ENCODE results near the gene RPL15. TPM values are rescaled to one million over a fixed set of nuclear protein-coding genes. Genes with fewer than 3 reads are reported as not detected.
"Not testable (repeated sequence)": the region's sequence is repeated elsewhere in the genome, so short reads cannot be mapped to it uniquely, and the experiment has no call there.

RPL15 gene
- total RNA-seq, result 532 TPM

DNA sequence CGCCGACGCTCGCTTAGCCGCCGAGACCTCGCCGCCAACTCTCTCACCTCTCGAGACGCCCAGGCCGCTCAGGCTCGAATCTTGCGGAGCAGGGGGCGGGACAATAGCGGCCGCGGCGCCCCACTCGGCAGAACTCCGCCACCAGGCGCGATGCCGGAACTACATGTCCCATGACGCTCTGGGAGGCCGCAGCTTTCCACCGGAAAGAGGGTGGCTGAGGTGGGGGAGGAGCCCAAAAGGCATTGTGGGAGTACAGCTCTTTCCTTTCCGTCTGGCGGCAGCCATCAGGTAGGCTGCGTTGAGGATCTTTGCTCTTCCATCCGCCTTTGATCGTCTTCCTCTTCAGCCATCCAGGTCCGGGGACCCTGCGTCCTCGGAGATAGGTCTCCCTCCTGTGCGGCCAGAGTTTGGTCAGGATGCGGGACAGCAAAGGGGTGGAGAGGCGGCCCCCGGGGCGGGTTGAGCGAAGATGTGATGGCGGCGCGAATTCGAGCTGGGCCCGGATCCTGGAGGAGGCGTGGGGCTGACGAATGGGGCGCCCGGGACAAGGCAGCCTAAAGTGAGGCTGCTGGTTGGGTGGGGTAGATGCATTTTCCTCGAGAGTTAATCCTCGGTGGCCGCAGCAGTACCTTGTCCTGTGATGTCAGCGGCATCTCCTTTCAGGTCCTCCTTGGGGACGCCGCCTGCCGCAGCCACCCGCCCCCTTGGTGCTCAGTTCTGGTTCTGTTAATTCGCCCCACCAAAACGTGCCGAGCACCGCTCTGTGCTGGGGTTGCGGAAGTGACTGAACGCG is at the start of gene RPL15, which contains the start of gene NKIRAS1:
Gene RPL15 (plus strand): TSS at position 247 of the 793 bp plus-strand sequence. CDS start 728 bp downstream, outside the sequence.
Gene NKIRAS1 (minus strand): TSS at position 105 of the 793 bp plus-strand sequence. CDS start 6,086 bp downstream, outside the sequence.
- ATAC-seq (peak; percentile 96), DNase-seq (ENCODE audit: low spot score) (peak; percentile 98)

DNA sequence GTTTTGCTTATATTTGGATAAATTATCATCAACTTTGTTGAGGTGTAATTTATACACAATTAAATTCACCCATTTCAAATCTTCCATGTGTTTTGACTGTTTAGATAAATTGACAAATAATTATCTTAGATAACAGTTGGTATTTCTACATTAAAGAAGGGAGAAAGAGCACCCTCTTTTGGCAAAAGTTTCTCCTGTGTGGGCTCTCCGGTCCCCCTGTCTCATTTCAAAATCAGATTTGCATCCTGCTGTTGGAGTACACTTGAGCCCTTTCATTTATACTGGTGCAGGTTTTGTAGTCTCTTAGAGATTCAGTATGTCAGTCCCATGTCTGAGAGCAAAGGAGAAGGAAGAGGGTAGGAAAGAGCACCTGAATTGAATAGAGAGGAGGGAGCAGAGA is 49.5 kb upstream of the RPL15 start:
- DNase-seq (ENCODE audit: low spot score), result no peak
- ATAC-seq, result no peak

DNA sequence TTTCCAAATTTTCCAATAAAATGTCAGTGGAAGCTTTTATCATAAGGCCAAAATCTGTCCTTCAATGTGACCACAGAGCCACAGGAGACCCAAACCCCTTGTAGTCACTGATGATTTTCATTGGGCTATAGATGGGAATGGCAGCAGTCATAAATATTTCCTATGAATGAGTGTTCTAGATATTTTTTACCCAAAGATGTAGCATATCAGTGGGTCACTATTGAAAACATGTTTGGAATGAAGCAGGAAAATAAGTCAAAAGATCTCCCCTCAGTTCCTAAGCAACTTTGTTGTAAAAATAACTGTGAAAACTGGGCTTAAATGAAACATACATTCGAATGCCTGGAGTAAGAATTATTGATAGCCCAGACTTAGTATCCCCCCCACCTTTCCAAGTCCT is 49.1 kb upstream of the RPL15 start:
- no peak for DNase-seq (ENCODE audit: low spot score)
- no peak for ATAC-seq

DNA sequence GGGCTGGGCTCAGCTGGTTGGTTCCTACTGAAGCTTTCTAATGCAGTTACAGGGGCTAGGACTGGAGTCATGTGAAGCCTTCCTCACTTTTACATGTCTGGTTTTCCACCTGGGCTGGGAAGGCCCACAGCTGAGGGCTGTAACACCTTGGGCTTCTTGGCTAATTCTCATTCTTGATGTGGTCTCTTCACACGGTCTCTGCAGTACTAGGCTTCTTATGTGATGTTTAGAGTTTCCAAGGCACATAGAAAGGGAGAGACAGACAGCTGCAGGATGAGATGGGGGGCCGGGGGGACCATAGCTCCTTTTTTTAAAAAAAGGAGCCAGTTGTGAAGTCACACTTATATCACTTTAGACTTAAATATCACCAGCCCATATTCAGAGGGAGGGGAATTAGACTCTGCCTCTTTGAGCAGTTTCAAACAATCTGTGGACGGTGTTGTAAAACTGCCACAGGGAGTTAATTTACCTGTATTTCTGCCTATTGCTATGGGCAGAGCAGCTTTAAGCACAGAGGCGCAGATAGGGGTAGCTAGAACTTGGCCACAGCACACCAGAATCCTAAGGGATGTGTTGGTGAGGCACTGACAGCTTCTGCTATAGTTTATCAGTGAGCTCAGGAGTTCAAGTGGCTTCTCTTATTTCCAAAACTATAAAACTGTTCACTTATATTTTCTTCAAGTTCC is 46.8 kb upstream of the RPL15 start:
- DNase-seq (ENCODE audit: low spot score), result no peak
- no peak for ATAC-seq

DNA sequence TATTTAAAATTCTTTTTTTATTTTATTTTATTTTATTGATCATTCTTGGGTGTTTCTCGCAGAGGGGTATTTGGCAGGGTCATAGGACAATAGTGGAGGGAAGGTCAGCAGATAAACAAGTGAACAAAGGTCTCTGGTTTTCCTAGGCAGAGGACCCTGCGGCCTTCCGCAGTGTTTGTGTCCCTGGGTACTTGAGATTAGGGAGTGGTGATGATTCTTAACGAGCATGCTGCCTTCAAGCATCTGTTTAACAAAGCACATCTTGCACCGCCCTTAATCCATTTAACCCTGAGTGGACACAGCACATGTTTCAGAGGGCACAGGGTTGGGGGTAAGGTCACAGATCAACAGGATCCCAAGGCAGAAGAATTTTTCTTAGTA is 46.3 kb upstream of the RPL15 start:
- not testable (repeated sequence) for DNase-seq (ENCODE audit: low spot score); ATAC-seq

DNA sequence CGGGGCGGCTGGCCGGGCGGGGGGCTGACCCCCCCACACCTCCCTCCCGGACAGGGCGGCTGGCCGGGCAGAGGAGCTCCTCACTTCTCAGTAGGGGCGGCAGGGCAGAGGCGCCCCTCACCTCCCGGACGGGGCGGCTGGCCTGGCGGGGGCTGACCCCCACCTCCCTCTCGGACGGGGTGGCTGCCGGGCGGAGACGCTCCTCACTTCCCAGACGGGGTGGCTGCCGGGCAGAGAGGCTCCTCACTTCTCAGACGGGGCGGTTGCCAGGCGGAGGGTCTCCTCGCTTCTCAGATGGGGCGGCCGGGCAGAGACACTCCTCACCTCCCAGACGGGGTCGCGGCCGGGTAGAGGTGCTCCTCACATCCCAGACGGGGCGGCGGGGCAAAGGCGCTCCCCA is 45.6 kb upstream of the RPL15 start:
- not testable (repeated sequence) for ATAC-seq

DNA sequence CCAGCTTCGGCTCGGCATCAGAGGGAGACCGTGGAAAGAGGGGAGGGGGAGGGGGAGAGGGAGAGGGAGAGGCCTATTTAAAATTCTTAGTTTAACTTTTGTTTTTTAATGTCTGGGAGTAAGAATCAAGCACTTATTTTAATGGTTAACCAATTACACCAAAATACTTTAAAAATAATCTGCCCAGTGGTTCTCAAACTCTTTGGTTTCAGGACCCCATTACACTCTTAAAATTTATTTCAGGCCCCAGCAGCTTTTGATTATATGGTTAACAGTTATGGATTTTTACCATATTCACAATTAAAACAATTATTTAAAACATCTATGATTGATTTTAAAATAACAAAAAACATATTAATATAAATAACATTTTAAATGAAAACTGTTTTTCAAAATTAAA is 44.6 kb upstream of the RPL15 start:
- ATAC-seq, result no peak

More for the DNA sequence above, 45.6 kb upstream of the RPL15 start:
- not testable (repeated sequence) for DNase-seq (ENCODE audit: low spot score)

DNA sequence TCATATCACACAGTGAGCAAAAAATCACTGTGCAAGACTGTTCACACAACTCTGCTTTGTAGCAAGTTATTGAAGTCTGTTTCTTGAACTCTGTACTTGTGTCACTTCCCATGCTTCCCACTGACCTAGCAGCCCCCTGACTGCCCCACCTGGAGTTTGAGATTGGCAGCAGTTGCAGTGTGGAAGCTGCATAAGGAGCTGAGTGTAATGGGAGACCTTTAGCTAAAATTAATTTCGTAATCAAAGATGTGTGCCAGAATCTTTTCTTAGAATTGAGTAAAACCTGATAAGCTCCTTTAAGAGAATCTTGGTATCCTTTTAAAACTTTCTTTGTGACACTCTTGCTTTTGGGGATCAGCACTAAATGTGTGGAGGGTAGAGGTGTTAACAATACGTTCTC is 43.0 kb upstream of the RPL15 start:
- ATAC-seq (no peak), DNase-seq (ENCODE audit: low spot score) (no peak)

More for the DNA sequence above, 44.6 kb upstream of the RPL15 start:
- DNase-seq (ENCODE audit: low spot score), result no peak

DNA sequence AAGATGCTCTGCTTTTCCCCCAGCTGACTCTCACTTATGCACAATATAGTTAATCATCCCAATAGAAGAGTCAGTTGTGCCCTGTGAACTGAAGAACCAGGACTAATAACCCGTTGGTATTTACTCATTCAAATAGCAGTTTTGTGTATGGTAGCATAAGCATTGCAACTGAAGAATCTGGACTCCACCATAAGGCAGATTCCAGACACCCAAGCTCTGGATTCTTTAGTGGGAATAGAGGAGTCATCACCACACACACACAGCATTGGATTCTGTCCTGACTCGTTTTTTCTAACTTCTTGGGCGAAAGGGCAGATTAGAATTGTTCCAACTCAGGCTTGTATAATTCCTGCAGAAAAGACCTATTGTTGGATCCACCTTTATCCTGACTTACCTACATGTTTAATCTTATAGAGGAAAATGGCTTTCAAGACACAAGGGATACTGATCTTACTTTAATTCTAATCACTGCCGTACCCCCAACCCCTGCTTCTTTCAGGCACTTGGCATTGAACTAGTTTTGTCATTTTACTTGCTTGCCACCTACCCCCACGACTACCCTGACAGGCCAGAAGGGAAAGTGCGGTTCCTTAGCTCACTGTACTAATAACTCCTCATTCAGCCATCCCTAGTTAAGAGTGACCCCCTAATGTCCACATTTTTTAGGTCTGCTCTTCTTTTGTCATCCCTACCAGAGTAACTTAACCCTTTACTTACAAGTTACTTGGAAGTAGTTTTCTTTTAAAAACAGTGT is 42.4 kb upstream of the RPL15 start:
- no peak for DNase-seq (ENCODE audit: low spot score)
- no peak for ATAC-seq

DNA sequence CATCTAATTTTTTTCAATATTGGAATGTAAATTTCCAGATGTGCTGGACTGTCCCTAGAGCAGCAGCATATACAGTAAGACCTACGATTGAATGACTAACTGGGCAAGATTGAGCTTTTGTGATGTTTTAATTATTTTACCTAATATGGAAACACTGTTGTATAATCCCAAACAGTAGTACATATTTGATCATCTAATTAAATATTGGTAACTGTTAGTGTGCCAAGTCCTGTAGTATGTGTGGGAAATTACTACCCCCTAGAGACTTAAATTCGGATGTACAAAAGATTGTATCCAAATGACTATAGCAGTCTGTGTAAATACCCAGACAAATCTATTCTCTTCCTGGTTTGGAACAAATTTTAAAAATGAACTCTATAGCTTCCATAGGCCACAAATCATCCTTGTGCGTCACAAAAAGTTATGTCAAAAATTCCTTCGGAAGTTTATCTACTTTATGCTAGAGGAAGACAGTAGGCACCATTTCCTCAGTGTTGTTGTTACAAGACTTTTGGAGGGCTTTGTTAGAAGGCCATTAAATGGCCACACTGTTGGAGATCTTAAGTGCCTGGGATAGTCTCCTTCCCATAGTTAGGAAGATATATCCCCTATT is 41.7 kb upstream of the RPL15 start:
- DNase-seq (ENCODE audit: low spot score), result no peak
- ATAC-seq, result no peak

DNA sequence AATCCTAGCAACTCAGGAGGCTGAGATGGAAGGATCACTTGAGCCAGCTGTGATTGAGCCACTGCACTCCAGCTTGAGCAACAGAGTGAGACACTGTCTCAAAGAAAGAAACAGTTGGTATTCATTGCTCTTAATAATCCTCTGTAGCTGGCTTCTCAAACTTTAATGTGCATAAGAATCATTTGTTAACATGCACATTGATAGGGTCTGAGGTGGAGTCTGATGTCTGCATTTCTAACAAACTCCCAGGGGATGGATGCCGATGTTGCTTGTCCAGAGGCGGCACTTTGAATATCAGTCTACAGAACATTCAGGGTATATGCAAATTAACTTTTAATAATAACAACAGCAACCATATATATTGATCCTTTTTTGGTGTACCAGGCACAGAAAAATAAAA is 40.0 kb upstream of the RPL15 start:
- DNase-seq (ENCODE audit: low spot score) (no peak), ATAC-seq (no peak)

DNA sequence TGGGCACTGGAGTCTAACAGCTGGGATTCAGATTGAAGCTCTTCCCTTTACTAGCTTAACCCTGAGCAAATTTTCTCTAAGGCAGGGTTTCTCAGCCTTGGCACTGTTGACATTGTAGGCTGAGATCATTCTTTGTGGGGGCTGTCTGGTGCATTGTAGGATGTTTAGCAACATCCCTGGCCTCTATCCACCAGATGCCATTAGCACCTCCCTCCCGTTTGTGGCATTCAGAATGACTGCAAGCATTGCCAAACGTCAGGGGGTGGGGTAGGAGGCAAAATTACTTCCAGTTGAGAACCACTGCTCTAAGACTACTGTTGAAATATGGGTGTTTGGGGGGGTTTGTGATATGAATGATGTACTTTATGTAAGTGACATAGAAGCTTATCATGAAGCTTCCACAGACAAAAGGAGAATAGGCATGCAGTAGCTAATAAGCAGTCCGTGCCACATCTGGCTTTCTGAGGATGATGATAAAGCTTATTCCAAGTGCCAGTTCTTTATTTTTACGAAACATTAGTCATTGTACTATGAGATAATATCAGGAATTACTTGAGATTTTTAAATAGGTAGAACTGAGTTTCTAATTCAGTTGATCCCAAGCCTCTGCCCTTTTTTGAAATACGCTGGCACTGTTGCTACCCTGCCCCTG is 39.5 kb upstream of the RPL15 start:
- ATAC-seq, result peak; percentile 43
- DNase-seq (ENCODE audit: low spot score), result no peak

DNA sequence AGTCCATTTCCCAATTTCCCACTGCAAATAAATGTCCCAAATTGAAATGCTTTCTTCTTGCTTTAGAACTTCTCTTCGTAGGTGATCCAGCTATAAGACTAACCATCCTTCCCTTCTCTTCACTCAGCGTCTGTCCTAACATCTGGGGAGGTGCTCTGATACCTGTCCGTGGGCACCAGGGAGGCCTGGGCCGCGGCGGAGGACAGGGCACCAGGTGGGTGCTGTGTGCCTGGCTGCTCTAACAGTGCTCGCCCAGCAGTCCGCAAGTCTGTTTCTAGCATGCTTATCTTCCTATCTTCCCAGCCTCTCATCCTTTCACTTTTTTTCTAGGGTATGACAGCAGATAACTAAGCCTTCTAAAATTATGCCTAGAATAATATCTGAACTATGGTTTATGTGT is 37.4 kb upstream of the RPL15 start:
- DNase-seq (ENCODE audit: low spot score) (no peak), ATAC-seq (no peak)

DNA sequence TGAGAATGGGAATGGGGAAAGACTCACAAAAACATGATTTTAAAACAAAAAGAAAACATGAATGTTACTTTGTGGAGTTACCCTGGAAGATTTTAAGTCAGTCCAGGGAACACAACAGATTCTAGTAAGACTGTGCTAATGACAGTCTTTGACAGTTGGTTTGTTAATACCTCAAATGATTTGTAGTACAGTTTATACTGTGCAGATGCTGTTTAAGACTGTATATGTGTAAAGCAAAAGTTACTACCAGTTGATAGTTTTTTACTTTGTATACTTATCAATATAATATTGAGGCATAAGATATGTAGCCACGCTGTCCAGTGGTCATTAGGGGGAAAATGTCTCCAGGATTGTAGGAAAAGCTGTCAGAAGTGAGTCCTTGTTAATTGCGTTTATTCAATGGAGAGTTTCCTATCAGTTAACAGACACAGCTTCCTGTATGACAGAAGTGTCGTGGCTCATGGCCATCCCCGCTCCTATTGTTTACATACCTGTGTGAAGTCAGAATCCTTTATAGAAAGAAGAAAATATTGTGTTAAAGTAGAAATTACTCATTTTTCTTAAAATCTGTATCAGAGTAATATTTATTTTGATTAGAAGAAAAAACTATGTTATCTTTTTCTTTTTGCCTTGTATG is 36.1 kb upstream of the RPL15 start:
- DNase-seq (ENCODE audit: low spot score), result no peak
- peak; percentile 48 for ATAC-seq

DNA sequence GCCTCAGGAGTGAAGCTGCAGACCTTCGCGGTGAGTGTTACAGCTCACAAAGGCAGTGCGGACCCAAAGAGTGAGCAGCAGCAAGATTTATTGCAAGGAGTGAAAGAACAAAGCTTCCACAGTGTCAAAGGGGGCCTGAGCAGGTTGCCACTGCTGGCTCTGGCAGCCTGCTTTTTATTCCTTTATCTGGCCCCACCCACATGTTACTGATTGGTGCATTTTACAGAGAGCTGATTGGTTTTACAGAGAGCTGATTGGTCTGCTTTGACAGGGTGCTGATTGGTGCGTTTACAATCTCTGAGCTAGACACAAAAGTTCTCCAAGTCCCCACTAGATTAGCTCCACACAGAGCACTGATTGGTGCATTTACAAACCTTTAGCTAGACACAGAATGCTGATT is 34.9 kb upstream of the RPL15 start:
- not testable (repeated sequence) for DNase-seq (ENCODE audit: low spot score); ATAC-seq

DNA sequence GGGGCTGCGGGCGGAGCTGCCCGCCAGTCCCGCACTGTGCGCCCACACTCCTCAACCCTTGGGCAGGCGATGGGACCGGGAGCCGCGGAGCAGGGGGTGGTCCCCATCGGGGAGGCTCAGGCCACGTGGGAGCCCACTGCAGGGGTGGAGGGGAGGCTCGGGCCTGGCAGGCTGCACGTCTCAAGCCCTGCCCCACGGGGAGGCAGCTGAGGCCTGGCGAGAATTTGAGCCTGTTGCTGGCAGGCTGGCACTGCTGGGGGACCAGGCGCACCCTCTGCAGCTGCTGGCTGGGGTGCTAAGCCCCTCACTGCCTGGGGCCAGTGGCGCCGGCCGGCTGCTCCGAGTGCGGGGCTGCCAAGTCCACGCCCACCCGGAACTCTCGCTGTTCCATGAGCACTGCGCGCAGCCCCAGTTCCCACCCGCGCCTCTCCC is 34.4 kb upstream of the RPL15 start:
- ATAC-seq, result no peak

DNA sequence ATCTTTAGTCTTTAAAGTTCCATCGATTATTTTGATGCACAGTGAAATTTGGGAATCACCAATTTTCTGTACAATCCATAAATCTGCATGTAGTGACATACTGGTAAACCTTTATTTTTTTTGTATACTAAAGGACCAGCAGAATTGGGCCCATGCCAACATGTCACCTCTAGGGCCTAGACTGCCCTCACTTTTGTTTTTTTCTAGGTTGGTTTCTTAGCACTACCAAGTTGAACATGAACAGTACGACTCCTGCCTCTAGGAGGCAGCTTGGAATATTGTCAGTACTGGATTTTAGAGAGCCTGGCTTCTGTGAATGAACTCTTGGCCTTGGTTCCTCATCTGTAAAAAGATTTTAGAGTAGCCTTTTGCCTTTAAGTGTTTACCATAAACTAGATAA is 32.5 kb upstream of the RPL15 start:
- DNase-seq (ENCODE audit: low spot score) (no peak), ATAC-seq (peak; percentile 21)

More for the DNA sequence above, 34.4 kb upstream of the RPL15 start:
- DNase-seq (ENCODE audit: low spot score), result no peak

DNA sequence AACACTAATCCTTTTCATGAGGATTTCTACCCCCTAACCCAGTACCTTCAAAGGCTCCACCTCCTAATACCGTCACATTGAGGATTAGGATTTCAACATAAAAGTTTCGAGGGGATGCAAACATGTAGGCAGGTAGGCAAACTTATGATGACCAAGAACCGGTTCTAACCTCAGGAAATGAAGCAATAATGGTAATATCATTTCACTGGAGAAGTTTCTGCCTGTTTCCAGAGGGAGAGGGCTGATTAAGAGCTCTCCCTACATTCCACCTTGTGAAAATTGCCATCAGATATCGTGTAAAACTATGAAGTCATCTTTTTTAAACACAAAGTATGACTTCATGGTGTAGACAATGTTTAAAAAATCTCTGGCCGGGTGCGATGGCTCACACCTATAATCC is 31.7 kb upstream of the RPL15 start:
- DNase-seq (ENCODE audit: low spot score) (no peak), ATAC-seq (no peak)

DNA sequence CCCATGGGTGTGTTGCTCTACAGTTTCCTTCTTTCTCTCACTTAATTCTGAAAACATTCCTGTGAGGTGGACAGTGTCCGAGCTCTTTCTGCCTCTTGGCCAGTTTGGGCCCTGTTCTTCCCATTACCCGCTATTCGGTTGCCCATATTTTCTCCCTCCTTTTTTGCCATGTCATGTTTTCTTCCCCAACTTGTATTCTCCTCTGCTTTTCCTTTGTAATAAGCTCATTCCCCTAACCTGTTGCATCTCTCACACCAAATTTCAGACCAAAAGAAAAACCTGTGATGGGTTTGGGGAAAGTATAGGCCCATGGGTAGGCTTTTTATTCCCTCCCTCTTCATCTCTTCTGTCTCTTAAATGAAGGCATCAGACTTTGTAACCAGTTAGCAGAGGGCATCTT is 30.6 kb upstream of the RPL15 start:
- no peak for ATAC-seq
- DNase-seq (ENCODE audit: low spot score), result no peak
